ENCODE data around the gene ALKBH2.

The ALKBH2 gene

DNA sequence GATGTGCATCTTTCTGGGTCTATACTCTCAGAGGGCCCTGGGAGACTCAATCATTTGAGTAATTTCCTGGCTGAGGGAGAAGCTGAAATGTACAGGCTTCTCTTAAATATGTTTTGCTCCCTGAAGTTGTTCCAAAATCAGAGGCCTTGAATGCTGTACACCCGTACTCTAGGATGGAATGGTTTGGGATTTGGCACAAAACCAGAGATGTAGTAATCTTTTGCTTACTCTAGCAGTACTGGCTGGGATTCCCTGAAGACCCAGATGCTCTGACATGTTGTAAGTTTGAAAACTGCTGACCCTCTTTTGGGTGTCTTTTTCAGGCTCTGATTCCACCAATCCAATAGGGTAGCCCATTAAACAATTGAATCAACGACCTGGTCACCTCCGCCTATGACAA is 33.5 kb upstream of the ALKBH2 start:
- H3K27ac ChIP-seq (ENCODE audit: low read length) = no peak overlapping the region
- H3K36me3 ChIP-seq (ENCODE audit: control insufficient read depth, insufficient read depth, low read length) = no peaks in the 10 kb centered on the region
- H3K4me3 ChIP-seq (ENCODE audit: low read length) = no peak overlapping the region
- no peak for DNase-seq (ENCODE audit: low read depth, low spot score)
- H3K4me1 ChIP-seq (ENCODE audit: control insufficient read depth, insufficient read depth, low read length) = no peaks in the 10 kb centered on the region; the same call in 1 of the 2 replicates
- WGBS (ENCODE audit: insufficient coverage, insufficient read length) = no CpG with 5 or more reads among the region's 3 CpGs
- H3K9me3 ChIP-seq (ENCODE audit: control insufficient read depth, insufficient read depth, low read length) = no peaks in the 10 kb centered on the region
- H3K27me3 ChIP-seq (ENCODE audit: control insufficient read depth, insufficient read depth, low read length) = no peaks in the 10 kb centered on the region

GRCh38 chr12:109125791-109126190 is 32.5 kb upstream of the ALKBH2 start:
- Histone ChIP-seq H3K9me3 (ENCODE audit: control insufficient read depth, insufficient read depth, low read length) (no peaks in the 10 kb centered on the region), H3K36me3 (ENCODE audit: control insufficient read depth, insufficient read depth, low read length) (no peaks in the 10 kb centered on the region), H3K4me1 (ENCODE audit: control insufficient read depth, insufficient read depth, low read length) (no peaks in the 10 kb centered on the region; the same call in 1 of the 2 replicates), H3K4me3 (ENCODE audit: low read length) (no peak overlapping the region), H3K27ac (ENCODE audit: low read length) (no peak overlapping the region), H3K27me3 (ENCODE audit: control insufficient read depth, insufficient read depth, low read length) (no peaks in the 10 kb centered on the region)
- WGBS (ENCODE audit: insufficient coverage, insufficient read length) = no CpG with 5 or more reads among the region's 7 CpGs
- DNase-seq (ENCODE audit: low read depth, low spot score) = no peak

DNA sequence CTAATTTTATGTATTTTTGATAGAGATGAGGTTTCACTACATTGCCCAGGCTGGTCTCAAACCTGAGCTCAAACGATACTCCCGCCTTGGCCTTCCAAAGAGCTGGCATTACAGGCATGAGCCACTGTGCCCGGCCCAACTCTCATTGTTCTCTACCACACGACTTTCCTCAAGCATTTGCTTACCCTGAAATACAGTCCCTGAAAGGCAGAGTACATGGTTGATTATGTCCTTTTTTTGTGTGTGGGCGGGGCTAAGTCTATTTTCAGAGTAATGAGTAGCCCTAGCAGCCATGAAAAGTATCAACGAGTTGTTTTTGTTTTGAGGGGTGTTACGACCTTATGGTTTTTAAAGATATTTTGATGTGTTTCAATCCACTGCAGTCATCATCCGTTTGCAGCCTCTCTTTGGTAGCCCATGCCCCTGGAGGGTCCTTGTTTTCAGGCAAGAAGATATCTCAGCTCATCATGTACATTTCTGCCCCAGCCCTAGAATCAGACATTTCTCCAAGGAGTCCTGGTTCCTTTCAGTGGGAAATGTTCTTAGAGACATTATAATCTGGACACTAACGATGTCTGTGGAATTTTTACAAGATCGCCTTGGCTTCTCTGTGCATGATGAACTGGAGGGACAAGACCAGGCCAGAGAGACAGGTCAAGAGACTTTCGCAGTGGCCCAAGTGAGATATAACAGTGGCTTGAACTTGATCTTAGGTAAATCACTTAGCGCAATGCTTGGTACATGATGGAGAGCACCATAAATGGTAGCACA is 31.8 kb upstream of the ALKBH2 start:
- Histone ChIP-seq H3K27ac (ENCODE audit: low read length) (no peak overlapping the region), H3K4me1 (ENCODE audit: control insufficient read depth, insufficient read depth, low read length) (no peaks in the 10 kb centered on the region; the same call in 1 of the 2 replicates), H3K36me3 (ENCODE audit: control insufficient read depth, insufficient read depth, low read length) (no peaks in the 10 kb centered on the region), H3K4me3 (ENCODE audit: low read length) (no peak overlapping the region), H3K27me3 (ENCODE audit: control insufficient read depth, insufficient read depth, low read length) (no peaks in the 10 kb centered on the region), H3K9me3 (ENCODE audit: control insufficient read depth, insufficient read depth, low read length) (no peaks in the 10 kb centered on the region)
- no peak for DNase-seq (ENCODE audit: low read depth, low spot score)
- WGBS (ENCODE audit: insufficient coverage, insufficient read length) = no CpG with 5 or more reads among the region's 12 CpGs

GRCh38 chr12:109121346-109121880 is 28.1 kb upstream of the ALKBH2 start:
- no peak overlapping the region; the same call in 1 of the 2 replicates for H3K4me3 ChIP-seq (ENCODE audit: low read length)
- H3K27ac ChIP-seq (ENCODE audit: low read length) = no peak overlapping the region
- WGBS (ENCODE audit: insufficient coverage, insufficient read length) = no CpG with 5 or more reads among the region's 3 CpGs
- no peaks in the 10 kb centered on the region for H3K27me3 ChIP-seq (ENCODE audit: control insufficient read depth, insufficient read depth, low read length)
- DNase-seq (ENCODE audit: low read depth, low spot score) = no peak
- H3K4me1 ChIP-seq (ENCODE audit: control insufficient read depth, insufficient read depth, low read length) = no peaks in the 10 kb centered on the region; the same call in 1 of the 2 replicates
- H3K9me3 ChIP-seq (ENCODE audit: control insufficient read depth, insufficient read depth, low read length) = no peaks in the 10 kb centered on the region
- no peaks in the 10 kb centered on the region for H3K36me3 ChIP-seq (ENCODE audit: control insufficient read depth, insufficient read depth, low read length)

- H3K4me3 ChIP-seq (ENCODE audit: low read length) = no peak overlapping the region
- no peak overlapping the region for H3K27ac ChIP-seq (ENCODE audit: low read length)
- H3K36me3 ChIP-seq (ENCODE audit: control insufficient read depth, insufficient read depth, low read length) = no peaks in the 10 kb centered on the region
- peaks cover 1% of the 10 kb centered on the region; the same call in 1 of the 2 replicates for H3K4me1 ChIP-seq (ENCODE audit: control insufficient read depth, insufficient read depth, low read length)
- no peak for DNase-seq (ENCODE audit: low read depth, low spot score)
- no CpG with 5 or more reads among the region's 4 CpGs for WGBS (ENCODE audit: insufficient coverage, insufficient read length)
- H3K27me3 ChIP-seq (ENCODE audit: control insufficient read depth, insufficient read depth, low read length) = no peaks in the 10 kb centered on the region
- no peaks in the 10 kb centered on the region for H3K9me3 ChIP-seq (ENCODE audit: control insufficient read depth, insufficient read depth, low read length)
Observed at GRCh38 chr12:109120557-109120956, 27.3 kb upstream of the ALKBH2 start.

GRCh38 chr12:109120095-109120494 is 26.8 kb upstream of the ALKBH2 start:
- H3K36me3 ChIP-seq (ENCODE audit: control insufficient read depth, insufficient read depth, low read length) = no peaks in the 10 kb centered on the region
- WGBS (ENCODE audit: insufficient coverage, insufficient read length) = no CpG with 5 or more reads among the region's 2 CpGs
- no peaks in the 10 kb centered on the region for H3K9me3 ChIP-seq (ENCODE audit: control insufficient read depth, insufficient read depth, low read length)
- H3K4me1 ChIP-seq (ENCODE audit: control insufficient read depth, insufficient read depth, low read length) = peaks cover 1% of the 10 kb centered on the region; the same call in 1 of the 2 replicates
- H3K27ac ChIP-seq (ENCODE audit: low read length) = no peak overlapping the region
- no peak overlapping the region for H3K4me3 ChIP-seq (ENCODE audit: low read length)
- no peaks in the 10 kb centered on the region for H3K27me3 ChIP-seq (ENCODE audit: control insufficient read depth, insufficient read depth, low read length)
- no peak for DNase-seq (ENCODE audit: low read depth, low spot score)

GRCh38 chr12:109116611-109116949 is 23.3 kb upstream of the ALKBH2 start:
- no peaks in the 10 kb centered on the region for H3K36me3 ChIP-seq (ENCODE audit: control insufficient read depth, insufficient read depth, low read length)
- no peaks in the 10 kb centered on the region for H3K9me3 ChIP-seq (ENCODE audit: control insufficient read depth, insufficient read depth, low read length)
- no CpG with 5 or more reads among the region's 12 CpGs for WGBS (ENCODE audit: insufficient coverage, insufficient read length)
- no peak for DNase-seq (ENCODE audit: low read depth, low spot score)
- no peak overlapping the region for H3K27ac ChIP-seq (ENCODE audit: low read length)
- no peak overlapping the region for H3K4me3 ChIP-seq (ENCODE audit: low read length)
- H3K27me3 ChIP-seq (ENCODE audit: control insufficient read depth, insufficient read depth, low read length) = no peaks in the 10 kb centered on the region
- H3K4me1 ChIP-seq (ENCODE audit: control insufficient read depth, insufficient read depth, low read length) = peaks cover 3% of the 10 kb centered on the region; the same call in 1 of the 2 replicates

DNA sequence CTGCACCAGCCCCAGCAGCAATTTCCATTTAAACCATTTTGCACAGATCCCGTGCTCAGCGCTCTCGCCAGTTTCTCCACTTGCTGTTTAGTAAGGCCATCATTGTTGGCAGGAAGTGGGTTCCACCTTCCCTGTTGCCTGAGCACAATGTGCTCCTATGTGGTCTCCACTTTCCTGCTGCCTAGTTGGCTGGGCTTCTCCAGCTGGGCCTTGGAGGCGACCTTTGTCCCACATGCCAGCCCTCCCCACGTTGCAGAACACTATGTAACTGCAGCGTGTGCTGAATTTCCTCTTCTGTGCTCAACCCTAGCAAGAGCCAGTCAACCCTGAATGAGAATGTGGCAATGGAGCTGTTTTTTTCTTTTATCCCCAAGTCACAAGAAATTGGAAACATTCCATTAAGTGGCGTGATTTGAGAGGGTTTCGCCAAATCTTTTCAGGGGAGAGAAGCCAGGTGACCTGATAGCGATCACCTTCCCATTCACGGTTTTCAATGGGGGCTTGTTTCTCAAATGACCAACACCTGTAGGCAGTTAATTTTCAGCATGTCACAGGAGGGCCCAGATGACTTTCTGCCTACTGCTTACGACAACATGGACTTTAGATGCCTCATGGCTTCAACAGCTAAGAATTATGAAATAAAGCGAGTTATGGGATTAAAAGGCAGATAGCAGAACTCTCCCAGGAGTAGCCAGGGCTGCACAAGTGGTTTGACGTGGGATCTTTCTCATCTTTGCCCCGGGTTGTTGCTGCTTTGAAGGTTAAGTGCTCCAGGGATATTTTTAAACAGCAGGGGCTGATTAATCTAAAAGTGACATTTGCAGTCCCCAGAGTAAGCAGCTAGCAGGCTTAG is 22.7 kb upstream of the ALKBH2 start, which contains the start of gene ACACB:
Gene ACACB (plus strand): TSS at position 830 of the 853 bp plus-strand sequence. CDS start 22,819 bp downstream, outside the sequence.
- no peak within 1 kb of the TSS for H3K4me3 ChIP-seq (ENCODE audit: low read length)
- H3K36me3 ChIP-seq (ENCODE audit: control insufficient read depth, insufficient read depth, low read length) = no peaks in the 10 kb centered on the region
- DNase-seq (ENCODE audit: low read depth, low spot score) = no peak
- WGBS (ENCODE audit: insufficient coverage, insufficient read length) = no CpG with 5 or more reads among the region's 14 CpGs
- H3K27me3 ChIP-seq (ENCODE audit: control insufficient read depth, insufficient read depth, low read length) = no peaks in the 10 kb centered on the region
- H3K9me3 ChIP-seq (ENCODE audit: control insufficient read depth, insufficient read depth, low read length) = no peaks in the 10 kb centered on the region
- peaks cover 3% of the 10 kb centered on the region; the same call in 1 of the 2 replicates for H3K4me1 ChIP-seq (ENCODE audit: control insufficient read depth, insufficient read depth, low read length)
- no peak within 1 kb of the TSS for H3K27ac ChIP-seq (ENCODE audit: low read length)

GRCh38 chr12:109115404-109115757 is 22.1 kb upstream of the ALKBH2 start:
- Histone ChIP-seq H3K4me3 (ENCODE audit: low read length) (no peak overlapping the region), H3K27ac (ENCODE audit: low read length) (no peak overlapping the region), H3K4me1 (ENCODE audit: control insufficient read depth, insufficient read depth, low read length) (peaks cover 3% of the 10 kb centered on the region; the same call in 1 of the 2 replicates), H3K9me3 (ENCODE audit: control insufficient read depth, insufficient read depth, low read length) (no peaks in the 10 kb centered on the region), H3K36me3 (ENCODE audit: control insufficient read depth, insufficient read depth, low read length) (no peaks in the 10 kb centered on the region), H3K27me3 (ENCODE audit: control insufficient read depth, insufficient read depth, low read length) (no peaks in the 10 kb centered on the region)
- WGBS (ENCODE audit: insufficient coverage, insufficient read length) = no CpG with 5 or more reads among the region's 3 CpGs
- DNase-seq (ENCODE audit: low read depth, low spot score) = no peak

DNA sequence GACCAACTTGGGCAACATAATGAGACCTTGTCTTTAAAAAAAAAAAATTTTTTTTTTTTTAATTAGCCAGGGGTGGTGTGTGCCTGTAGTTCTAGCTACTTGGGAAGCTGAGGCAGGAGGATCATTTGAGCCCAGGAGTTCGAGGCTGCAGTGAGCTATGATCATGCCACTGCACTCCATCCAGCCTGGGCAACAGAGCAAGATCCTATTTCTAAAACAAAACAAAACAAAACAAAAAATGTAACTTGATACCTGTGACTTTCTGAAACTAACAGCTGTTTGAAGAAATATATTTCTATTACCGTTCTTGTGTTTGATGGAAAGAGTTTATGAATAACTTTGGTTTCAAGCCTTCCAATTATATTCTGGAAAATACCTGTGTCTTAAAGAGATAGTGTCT is 21.4 kb upstream of the ALKBH2 start:
- Histone ChIP-seq H3K9me3 (ENCODE audit: control insufficient read depth, insufficient read depth, low read length) (no peaks in the 10 kb centered on the region), H3K4me3 (ENCODE audit: low read length) (no peak overlapping the region), H3K36me3 (ENCODE audit: control insufficient read depth, insufficient read depth, low read length) (peaks cover 4% of the 10 kb centered on the region; the same call in 1 of the 2 replicates), H3K4me1 (ENCODE audit: control insufficient read depth, insufficient read depth, low read length) (peaks cover 3% of the 10 kb centered on the region; the same call in 1 of the 2 replicates), H3K27me3 (ENCODE audit: control insufficient read depth, insufficient read depth, low read length) (no peaks in the 10 kb centered on the region), H3K27ac (ENCODE audit: low read length) (no peak overlapping the region)
- no peak for DNase-seq (ENCODE audit: low read depth, low spot score)
- no CpG with 5 or more reads among the region's 2 CpGs for WGBS (ENCODE audit: insufficient coverage, insufficient read length)

All from iPS DF 6.9 (cell line).